ENCODE results near the gene PITRM1.

PITRM1 gene

GRCh38 chr10:3208481-3209406 lies 36.2 kb upstream of the PITRM1 start:
- Histone ChIP-seq H3K27ac (replicated peaks) (no peak overlapping the region), H3K4me3 (replicated peaks; ENCODE audit: insufficient read depth, low read length) (no peak overlapping the region), H3K27me3 (ENCODE audit: insufficient read depth, poor library complexity, severe bottlenecking) (no peaks in the 10 kb centered on the region)
- no peak for DNase-seq (ENCODE audit: low read depth in 1 of 2, low spot score in 1 of 2)
- TF ChIP-seq REST (IDR thresholded peaks at IDR 0.05; ENCODE audit: insufficient replicate concordance, low read depth) (no peak), POLR2AphosphoS5 (IDR thresholded peaks at IDR 0.05; ENCODE audit: low read depth) (no peak)

GRCh38 chr10:3207351-3207750 lies 34.8 kb upstream of the PITRM1 start:
- DNase-seq (ENCODE audit: low read depth in 1 of 2, low spot score in 1 of 2) = no peak
- Histone ChIP-seq H3K27me3 (ENCODE audit: insufficient read depth, poor library complexity, severe bottlenecking) (no peaks in the 10 kb centered on the region), H3K4me3 (replicated peaks; ENCODE audit: insufficient read depth, low read length) (no peak overlapping the region), H3K27ac (replicated peaks) (no peak overlapping the region)
- TF ChIP-seq REST (IDR thresholded peaks at IDR 0.05; ENCODE audit: insufficient replicate concordance, low read depth) (no peak), SPI1 (IDR thresholded peaks at IDR 0.05; ENCODE audit: borderline replicate concordance, low read depth) (no peak)

- Histone ChIP-seq H3K27ac (replicated peaks) (no peak overlapping the region), H3K27me3 (ENCODE audit: insufficient read depth, poor library complexity, severe bottlenecking) (no peaks in the 10 kb centered on the region), H3K4me3 (replicated peaks; ENCODE audit: insufficient read depth, low read length) (no peak overlapping the region)
- TF ChIP-seq SPI1 (IDR thresholded peaks at IDR 0.05; ENCODE audit: borderline replicate concordance, low read depth) (no peak), CTCF (IDR thresholded peaks at IDR 0.05; ENCODE audit: insufficient read depth, low read length) (no peak), GABPA (IDR thresholded peaks at IDR 0.05; ENCODE audit: low read depth) (no peak), REST (IDR thresholded peaks at IDR 0.05; ENCODE audit: insufficient replicate concordance, low read depth) (no peak), POLR2AphosphoS5 (IDR thresholded peaks at IDR 0.05; ENCODE audit: low read depth) (no peak)
- DNase-seq (ENCODE audit: low read depth in 1 of 2, low spot score in 1 of 2) = no peak
Measured at GRCh38 chr10:3206511-3207157, 34.1 kb upstream of the PITRM1 start.

- TF ChIP-seq SPI1 (IDR thresholded peaks at IDR 0.05; ENCODE audit: borderline replicate concordance, low read depth) (no peak), REST (IDR thresholded peaks at IDR 0.05; ENCODE audit: insufficient replicate concordance, low read depth) (no peak), POLR2AphosphoS5 (IDR thresholded peaks at IDR 0.05; ENCODE audit: low read depth) (no peak), CTCF (IDR thresholded peaks at IDR 0.05; ENCODE audit: insufficient read depth, low read length) (no peak), GABPA (IDR thresholded peaks at IDR 0.05; ENCODE audit: low read depth) (no peak)
- no peaks in the 10 kb centered on the region for H3K27me3 ChIP-seq (ENCODE audit: insufficient read depth, poor library complexity, severe bottlenecking)
Measured at GRCh38 chr10:3203972-3204371, 31.4 kb upstream of the PITRM1 start.

More at GRCh38 chr10:3203972-3204371, 31.4 kb upstream of the PITRM1 start:
- Histone ChIP-seq H3K27ac (replicated peaks) (no peak overlapping the region), H3K4me3 (replicated peaks; ENCODE audit: insufficient read depth, low read length) (no peak overlapping the region)
- DNase-seq (ENCODE audit: low read depth in 1 of 2, low spot score in 1 of 2) = no peak
